Prostate gland (tissue), 2 donors: Measurements from ENCODE around the gene PFAS. TPM values are rescaled to one million over a fixed set of nuclear protein-coding genes. Genes with fewer than 3 reads are reported as not detected.

Source experiments
- DNase-seq: peaks from one replicate; pipeline ENCODE4 v3.0.0-alpha.2; 2019; ENCODE audit warnings: low spot score
- H3K27ac ChIP-seq, 2 donors: fragments of 200-600 bp; sonication (generic); 2 replicates each; pipeline ENCODE4 v1.5.1; 2017 to 2019
- H3K27me3 ChIP-seq: fragments of 200-600 bp; sonication (generic); replicated peaks from 2 replicates; pipeline ENCODE4 v1.5.1; 2019; ENCODE audit not compliant: insufficient read depth
- H3K36me3 ChIP-seq, 2 donors: fragments of 200-600 bp; sonication (generic); 1 replicate in 1 of 2; 2 replicates in 1 of 2; pipeline versions ENCODE4 v1.5.1 to v1.8.1; 2017 to 2019
- H3K4me1 ChIP-seq: fragments of 200-600 bp; sonication (generic); replicated peaks from 2 replicates; pipeline ENCODE4 v1.5.1; 2019
- H3K4me3 ChIP-seq, 2 donors: fragments of 200-600 bp; sonication (generic); 2 replicates each; pipeline ENCODE4 v1.5.1; 2017 to 2019
- H3K9me3 ChIP-seq: fragments of 200-600 bp; sonication (generic); 2 replicates; pipeline ENCODE4 v1.5.1; 2017
- CTCF ChIP-seq, 4 experiments: fragments of 200-600 bp in 2 of 4; fragments of 450-650 bp in 2 of 4; sonication (generic) in 2 of 4; IDR thresholded peaks; 1 replicate in 3 of 4; 2 replicates in 1 of 4; pipeline ENCODE4 v1.5.1; 2016 to 2019; ENCODE audit warnings: antibody characterized with exemption in 4 of 4, mild to moderate bottlenecking in 2 of 4, moderate library complexity in 2 of 4
- POLR2A ChIP-seq: fragments of 450-650 bp; IDR thresholded peaks from one replicate; pipeline ENCODE4 v1.6.1; 2016; ENCODE audit warnings: antibody characterized with exemption, mild to moderate bottlenecking
- POLR2AphosphoS5 ChIP-seq: sonication (generic); formaldehyde crosslinking; IDR thresholded peaks from one replicate; pipeline ENCODE4 v1.6.1; 2017; ENCODE audit warnings: antibody characterized with exemption
- WGBS: methylation state at CpG from one replicate; pipeline ENCODE4 v1.1.5; 2018; 5-methylcytosine and 5-hydroxymethylcytosine counted together
- intact Hi-C: fragments of 100-400 bp; cut with DNase I; formaldehyde crosslinking; loops from one replicate; pipeline ENCODE4 v1.14.2; 2022
- total RNA-seq, 2 donors: library from RNA; depleted of rRNA; stranded (reverse); fragments of >200 nt; gene quantifications; one replicate each; pipeline ENCODE4 v1.1.0, GENCODE V29; 2016

PFAS gene
- total RNA-seq, 2 donors from 2014 or later, result 17.0 to 29.0 TPM

- no peaks in the 10 kb centered on the region for H3K9me3 ChIP-seq
- DNase-seq, result no peak
- WGBS, result 3% methylated on average over 14 of the region's 17 CpGs
- H3K27ac ChIP-seq, result peak overlapping the region; percentile 89 to 95
- peak overlapping the region; percentile 58 to 62 for H3K4me3 ChIP-seq
- no peaks in the 10 kb centered on the region for H3K27me3 ChIP-seq
- no peaks in the 10 kb centered on the region for H3K36me3 ChIP-seq
- no peaks in the 10 kb centered on the region for H3K4me1 ChIP-seq
- intact Hi-C loops, result loop anchor here (5.0 kb wide), 1 partner anchor 42 kb away; the partner anchor contains the start of genes CTC1 and PFAS
- no peak for TF ChIP-seq POLR2AphosphoS5
Measured at GRCh38 chr17:8289103-8289397, 40.0 kb downstream of the PFAS start.

- Histone ChIP-seq H3K9me3 (no peaks in the 10 kb centered on the region), H3K4me3 (no peak overlapping the region), H3K27ac (no peak overlapping the region), H3K27me3 (no peaks in the 10 kb centered on the region), H3K36me3 (no peaks in the 10 kb centered on the region), H3K4me1 (peaks cover 3% of the 10 kb centered on the region)
- DNase-seq, result no peak
- WGBS, result 46% methylated on average over 3 of the region's 3 CpGs
- intact Hi-C loops, result no loop called here
- TF ChIP-seq CTCF (IDR thresholded peaks at IDR 0.05) (no peak), POLR2AphosphoS5 (no peak), POLR2A (no peak)
Measured at GRCh38 chr17:8290043-8290442, 41.0 kb downstream of the PFAS start.

GRCh38 chr17:8292639-8293395 lies 43.7 kb downstream of the PFAS start:
- Histone ChIP-seq H3K27me3 (no peaks in the 10 kb centered on the region), H3K4me3 (no peak overlapping the region), H3K4me1 (peaks cover 3% of the 10 kb centered on the region), H3K27ac (no peak overlapping the region), H3K9me3 (no peaks in the 10 kb centered on the region), H3K36me3 (no peaks in the 10 kb centered on the region)
- intact Hi-C loops, result no loop called here
- TF ChIP-seq POLR2A, result no peak
- no peak for TF ChIP-seq CTCF (IDR thresholded peaks at IDR 0.05)
- no peak for TF ChIP-seq POLR2AphosphoS5
- no peak for DNase-seq
- 93% methylated on average over 5 of the region's 5 CpGs for WGBS

- Histone ChIP-seq H3K4me3 (no peak overlapping the region), H3K36me3 (no peaks in the 10 kb centered on the region), H3K27ac (peak overlapping the region in 1 of 2 donors; percentile 93), H3K4me1 (peaks cover 3% of the 10 kb centered on the region), H3K27me3 (no peaks in the 10 kb centered on the region), H3K9me3 (no peaks in the 10 kb centered on the region)
- intact Hi-C loops, result no loop called here
- DNase-seq, result no peak
- WGBS, result 92% methylated on average over 7 of the region's 9 CpGs
- TF ChIP-seq POLR2A (no peak), POLR2AphosphoS5 (no peak), CTCF (IDR thresholded peaks at IDR 0.05) (no peak)
Measured at GRCh38 chr17:8294361-8294760, 45.3 kb downstream of the PFAS start.

GRCh38 chr17:8294814-8295316 lies 45.8 kb downstream of the PFAS start:
- Histone ChIP-seq H3K4me1 (peaks cover 3% of the 10 kb centered on the region), H3K27ac (peak overlapping the region; percentile 87 to 93), H3K27me3 (no peaks in the 10 kb centered on the region), H3K4me3 (peak overlapping the region; percentile 47 to 64), H3K36me3 (no peaks in the 10 kb centered on the region), H3K9me3 (no peaks in the 10 kb centered on the region)
- no peak for DNase-seq
- WGBS, result 7% methylated on average over 15 of the region's 15 CpGs
- no peak for TF ChIP-seq POLR2AphosphoS5
- no peak for TF ChIP-seq POLR2A
- no peak for TF ChIP-seq CTCF (IDR thresholded peaks at IDR 0.05)
- intact Hi-C loops, result loop anchor here (5.0 kb wide), 2 partner anchors 68 to 108 kb away; no protein-coding TSS in a partner anchor
